AG09319 (cell line): ENCODE measurements around the gene GSDMA.
"Not testable (repeated sequence)": the region's sequence is repeated elsewhere in the genome, so short reads cannot be mapped to it uniquely, and the experiment has no call there.

Experiments used
- DNase-seq: peaks from one replicate; pipeline ENCODE4 v3.0.0-alpha.2; 2010; ENCODE audit warnings: low read depth; ENCODE audit errors: extremely low read depth
- TF ChIP-seq, protein P1 (sequence below): IDR thresholded peaks from 2 replicates; pipeline ENCODE4 v1.5.1; 2011; ENCODE audit warnings: low read depth, mild to moderate bottlenecking, inconsistent platforms, low read length, moderate library complexity

The GSDMA gene

DNA sequence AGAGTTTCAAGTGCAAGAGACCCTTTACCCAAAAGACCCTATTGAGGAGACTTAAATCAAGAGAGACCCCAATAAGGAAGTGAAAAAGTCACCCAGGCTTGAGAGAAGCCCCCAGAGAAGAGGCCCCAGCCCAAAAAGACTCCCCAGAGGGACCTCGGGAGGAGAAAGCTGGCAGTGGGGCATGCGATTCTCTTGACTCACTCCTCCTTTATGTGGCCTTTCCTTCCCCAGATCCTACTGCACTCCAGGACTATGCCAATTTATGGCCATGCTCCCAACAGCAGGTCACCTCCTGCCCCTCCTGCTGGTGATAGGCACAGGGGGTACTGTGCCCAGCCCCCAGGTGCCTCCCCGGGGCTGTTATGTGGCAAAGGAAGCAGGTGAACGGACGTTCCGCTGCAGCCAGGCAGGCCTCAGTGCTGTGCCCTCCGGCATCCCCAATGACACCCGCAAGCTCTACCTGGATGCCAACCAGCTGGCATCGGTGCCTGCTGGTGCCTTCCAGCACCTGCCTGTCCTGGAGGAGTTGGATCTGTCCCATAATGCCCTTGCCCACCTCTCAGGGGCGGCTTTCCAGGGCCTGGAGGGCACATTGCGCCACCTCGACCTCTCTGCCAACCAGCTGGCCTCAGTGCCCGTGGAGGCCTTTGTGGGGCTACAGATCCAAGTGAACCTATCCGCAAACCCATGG, 19.0 kb upstream of the GSDMA start:
- TF ChIP-seq, protein P1, sequence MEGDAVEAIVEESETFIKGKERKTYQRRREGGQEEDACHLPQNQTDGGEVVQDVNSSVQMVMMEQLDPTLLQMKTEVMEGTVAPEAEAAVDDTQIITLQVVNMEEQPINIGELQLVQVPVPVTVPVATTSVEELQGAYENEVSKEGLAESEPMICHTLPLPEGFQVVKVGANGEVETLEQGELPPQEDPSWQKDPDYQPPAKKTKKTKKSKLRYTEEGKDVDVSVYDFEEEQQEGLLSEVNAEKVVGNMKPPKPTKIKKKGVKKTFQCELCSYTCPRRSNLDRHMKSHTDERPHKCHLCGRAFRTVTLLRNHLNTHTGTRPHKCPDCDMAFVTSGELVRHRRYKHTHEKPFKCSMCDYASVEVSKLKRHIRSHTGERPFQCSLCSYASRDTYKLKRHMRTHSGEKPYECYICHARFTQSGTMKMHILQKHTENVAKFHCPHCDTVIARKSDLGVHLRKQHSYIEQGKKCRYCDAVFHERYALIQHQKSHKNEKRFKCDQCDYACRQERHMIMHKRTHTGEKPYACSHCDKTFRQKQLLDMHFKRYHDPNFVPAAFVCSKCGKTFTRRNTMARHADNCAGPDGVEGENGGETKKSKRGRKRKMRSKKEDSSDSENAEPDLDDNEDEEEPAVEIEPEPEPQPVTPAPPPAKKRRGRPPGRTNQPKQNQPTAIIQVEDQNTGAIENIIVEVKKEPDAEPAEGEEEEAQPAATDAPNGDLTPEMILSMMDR, result no peak
- DNase-seq, result no peak

- DNase-seq, result no peak
- TF ChIP-seq, protein P1, result no peak
These were observed 18.5 kb upstream of the GSDMA start for GRCh38 chr17:39944393-39944711.

DNA sequence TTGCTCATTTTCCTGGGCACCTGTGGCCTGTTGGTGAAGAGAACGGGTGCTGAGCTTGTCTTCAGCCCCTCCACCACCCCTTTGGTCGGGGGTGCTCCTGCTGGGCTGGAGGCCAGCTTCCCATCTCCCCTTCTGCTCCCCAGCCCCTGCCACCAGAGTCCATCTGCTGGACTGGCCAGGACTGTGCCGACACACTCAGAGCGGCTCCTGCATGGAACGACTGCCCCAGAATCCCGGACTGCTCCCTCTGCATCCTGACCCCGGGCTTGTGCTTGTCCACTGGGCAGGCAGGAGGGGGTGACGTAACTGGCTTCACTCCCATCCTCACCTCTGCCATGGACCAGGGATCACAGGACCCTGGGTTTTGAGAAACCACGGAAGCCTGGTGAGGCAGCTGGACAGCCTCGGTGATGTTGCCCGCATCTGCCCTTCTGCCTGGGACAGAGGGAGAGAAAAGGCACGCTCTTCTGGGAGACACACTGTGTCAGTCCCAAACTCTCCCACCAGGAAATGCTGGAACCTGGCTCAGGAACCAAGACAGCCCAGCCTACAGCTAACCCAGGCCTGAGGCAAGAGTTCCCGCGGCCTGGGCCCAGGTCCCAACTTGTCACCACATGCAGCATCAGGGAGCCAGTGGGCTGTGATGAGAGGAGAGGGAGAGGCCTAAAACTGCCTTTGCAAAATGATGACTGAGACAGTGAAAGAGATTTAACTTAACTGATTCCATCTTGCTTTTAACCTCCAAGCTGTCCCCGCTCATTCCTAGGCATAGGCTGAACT, 16.1 kb upstream of the GSDMA start:
- no peak for DNase-seq
- TF ChIP-seq, protein P1, result no peak

DNA sequence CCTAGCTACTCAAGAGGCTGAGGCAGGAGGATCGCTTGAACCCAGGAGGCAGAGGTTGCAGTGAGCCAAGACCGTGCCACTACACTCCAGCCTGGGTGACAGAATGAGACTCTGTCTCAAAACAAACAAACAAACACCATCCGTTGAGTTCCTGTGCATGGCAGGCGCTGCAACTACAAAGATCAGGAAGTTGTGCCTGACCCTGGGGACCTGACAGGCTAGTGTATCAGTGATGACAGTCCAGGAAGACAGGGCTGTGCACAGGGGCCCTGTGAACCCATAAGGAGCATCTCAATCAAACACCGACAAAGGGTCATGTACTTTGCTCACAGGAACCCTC, 14.3 kb upstream of the GSDMA start:
- not testable (repeated sequence) for DNase-seq

GRCh38 chr17:39949028-39949427, 13.8 kb upstream of the GSDMA start:
- DNase-seq, result no peak
- TF ChIP-seq, protein P1, result no peak

- no peak for DNase-seq
- TF ChIP-seq, protein P1, result no peak
These were observed 11.9 kb upstream of the GSDMA start for GRCh38 chr17:39950871-39951348.

GRCh38 chr17:39951924-39952679, 10.7 kb upstream of the GSDMA start:
- no peak for DNase-seq
- TF ChIP-seq, protein P1, result no peak
